Psoas muscle (tissue), 8 donors: Measurements from ENCODE around the gene RASL11A. TPM values are rescaled to one million over a fixed set of nuclear protein-coding genes. Genes with fewer than 3 reads are reported as not detected.
"Not testable (repeated sequence)": the region's sequence is repeated elsewhere in the genome, so short reads cannot be mapped to it uniquely, and the experiment has no call there.

Source experiments
- ATAC-seq, 4 donors: fragments of 200-7000 bp; cut with Tn5 transposase; one replicate each; pipeline ENCODE4 v1.9.1; 2020; ENCODE audit warnings: moderate library complexity in 3 of 4, mild to moderate bottlenecking in 2 of 4
- DNase-seq, 2 donors: peaks; one replicate each; pipeline ENCODE4 v3.0.0-alpha.2; 2020
- H3K27ac ChIP-seq: fragments of 200-600 bp; one replicate; pipeline ENCODE4 v1.8.0; 2022
- H3K27me3 ChIP-seq, 3 donors: fragments of 200-600 bp in 1 of 3; one replicate each; pipeline versions ENCODE4 v1.6.1 to v1.8.0; 2013 to 2022; ENCODE audit warnings: low read length in 2 of 3, mild to moderate bottlenecking in 2 of 3, moderate library complexity in 1 of 3; ENCODE audit not compliant: insufficient read depth in 3 of 3
- H3K36me3 ChIP-seq, 2 donors: fragments of 200-600 bp in 1 of 2; one replicate each; pipeline versions ENCODE4 v1.6.1 to v1.8.0; 2013 to 2022; ENCODE audit warnings: low read depth in 1 of 2, mild to moderate bottlenecking in 1 of 2, moderate library complexity in 1 of 2; ENCODE audit not compliant: insufficient read depth in 1 of 2
- H3K4me1 ChIP-seq: fragments of 200-600 bp; one replicate; pipeline ENCODE4 v1.8.0; 2022
- H3K4me3 ChIP-seq: fragments of 200-600 bp; one replicate; pipeline ENCODE4 v1.8.0; 2022; ENCODE audit warnings: mild to moderate bottlenecking
- H3K9me3 ChIP-seq: fragments of 200-600 bp; one replicate; pipeline ENCODE4 v1.8.0; 2022
- WGBS, 3 donors: extraction: QIAGEN DNeasy Blood & Tissue Kit; methylation state at CpG; one replicate each; pipeline versions ENCODE4 v1.1.6 to v1.1.7; 2013; 5-methylcytosine and 5-hydroxymethylcytosine counted together
- intact Hi-C, 2 donors: fragments of 100-400 bp; cut with DNase I; formaldehyde crosslinking; loops; one replicate each; pipeline versions ENCODE4 v1.11.0 to v1.14.2; 2022
- polyA plus RNA-seq, 3 donors: library from polyadenylated mRNA; stranded (reverse); fragments of 200-250 nt; gene quantifications; one replicate each; pipeline ENCODE4 v1.2.3, GENCODE V29; 2013
- total RNA-seq, 4 donors: library from RNA; stranded (reverse); fragmentation: NEBNext Ultra II Directional in 2 of 4; extraction: Animal tissue kit (Norgen Biotek cat#: 25700) in 2 of 4; gene quantifications; one replicate each; pipeline versions ENCODE4 v1.2.1 to v1.2.4, GENCODE V29; 2021 to 2023
- TF ChIP-seq, protein P1 (sequence below): fragments of 200-600 bp; IDR thresholded peaks from one replicate; pipeline ENCODE4 v1.8.0; 2022; ENCODE audit warnings: antibody characterized with exemption
- donor health status: healthy with polysubstance abuse.
- donor health status: DM: no; HTN: no; CAD: no; lungs with moderate emphysema.
- donor health status: Bipolar disorder and iron deficiency.
- donor health status: healthy.
- donor health status: DM: yes; HTN: yes; CAD: no.
- donor health status: DM: no; HTN: no; CAD: no.
- donor health status: DM: no; HTN: no; CAD: no.
- donor health status: DM: yes; HTN: yes; CAD: no.

Gene RASL11A
- total and polyA plus RNA-seq, 7 donors, result 2.3 to 6.4 (median 3.3) TPM

DNA sequence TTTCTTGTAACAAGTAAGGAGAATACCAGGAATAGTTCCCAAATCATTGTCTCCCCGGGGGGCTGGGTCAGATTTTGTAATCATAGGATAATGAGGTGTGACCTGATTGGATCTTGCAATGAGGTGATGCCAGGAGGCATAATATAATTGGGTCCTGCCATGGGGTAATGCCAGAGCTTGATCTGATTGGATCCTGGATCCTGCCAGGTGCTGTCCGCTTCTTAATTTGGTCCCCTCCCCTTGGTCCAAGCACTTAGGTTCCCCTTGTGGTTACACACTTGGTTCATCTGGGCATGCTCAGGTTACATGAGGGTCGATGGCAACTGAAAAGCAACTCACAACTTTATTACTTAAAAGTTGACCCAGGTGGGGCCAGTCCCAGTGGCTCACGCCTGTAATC lies 20.1 kb downstream of the RASL11A start:
- no peaks in the 10 kb centered on the region for H3K36me3 ChIP-seq
- no peaks in the 10 kb centered on the region for H3K4me1 ChIP-seq
- ATAC-seq, result no peak
- peaks cover 0 to 7% (median 0%) of the 10 kb centered on the region in 3 donors for H3K27me3 ChIP-seq
- 70 to 72% (median 71%) methylated on average over 4 of the region's 4 CpGs for WGBS, 3 donors
- no peak for DNase-seq
- H3K9me3 ChIP-seq, result no peaks in the 10 kb centered on the region
- intact Hi-C loops, result no loop called here
- H3K4me3 ChIP-seq, result no peak overlapping the region
- TF ChIP-seq, protein P1, sequence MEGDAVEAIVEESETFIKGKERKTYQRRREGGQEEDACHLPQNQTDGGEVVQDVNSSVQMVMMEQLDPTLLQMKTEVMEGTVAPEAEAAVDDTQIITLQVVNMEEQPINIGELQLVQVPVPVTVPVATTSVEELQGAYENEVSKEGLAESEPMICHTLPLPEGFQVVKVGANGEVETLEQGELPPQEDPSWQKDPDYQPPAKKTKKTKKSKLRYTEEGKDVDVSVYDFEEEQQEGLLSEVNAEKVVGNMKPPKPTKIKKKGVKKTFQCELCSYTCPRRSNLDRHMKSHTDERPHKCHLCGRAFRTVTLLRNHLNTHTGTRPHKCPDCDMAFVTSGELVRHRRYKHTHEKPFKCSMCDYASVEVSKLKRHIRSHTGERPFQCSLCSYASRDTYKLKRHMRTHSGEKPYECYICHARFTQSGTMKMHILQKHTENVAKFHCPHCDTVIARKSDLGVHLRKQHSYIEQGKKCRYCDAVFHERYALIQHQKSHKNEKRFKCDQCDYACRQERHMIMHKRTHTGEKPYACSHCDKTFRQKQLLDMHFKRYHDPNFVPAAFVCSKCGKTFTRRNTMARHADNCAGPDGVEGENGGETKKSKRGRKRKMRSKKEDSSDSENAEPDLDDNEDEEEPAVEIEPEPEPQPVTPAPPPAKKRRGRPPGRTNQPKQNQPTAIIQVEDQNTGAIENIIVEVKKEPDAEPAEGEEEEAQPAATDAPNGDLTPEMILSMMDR, result no peak
- H3K27ac ChIP-seq, result no peak overlapping the region

DNA sequence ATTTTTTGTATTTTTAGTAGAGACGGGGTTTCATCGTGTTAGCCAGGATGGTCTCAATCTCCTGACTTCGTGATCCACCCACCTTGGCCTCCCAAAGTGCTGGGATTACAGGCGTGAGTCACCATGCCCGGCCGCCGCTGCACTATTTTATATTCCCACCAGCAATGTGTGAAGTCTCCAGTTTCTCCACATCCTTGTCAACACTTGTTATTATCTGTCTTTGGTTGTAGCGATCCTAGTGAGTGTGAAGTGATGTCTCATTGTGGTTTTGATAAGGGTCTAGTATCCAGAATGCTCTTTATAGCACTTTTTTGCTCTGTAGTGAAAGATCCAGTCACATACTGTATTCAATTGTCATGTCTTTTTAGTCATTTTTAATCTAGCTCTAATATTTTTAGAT lies 21.3 kb downstream of the RASL11A start:
- H3K4me1 ChIP-seq, H3K27ac ChIP-seq, intact Hi-C loops, H3K36me3 ChIP-seq, H3K9me3 ChIP-seq, DNase-seq, H3K4me3 ChIP-seq, ATAC-seq: not testable (repeated sequence)
- peaks cover 0 to 11% (median 0%) of the 10 kb centered on the region in 3 donors for H3K27me3 ChIP-seq
- WGBS, 3 donors, result 92 to 95% (median 92%) methylated on average over 5 to 8 of the region's 8 CpGs

GRCh38 chr13:27293076-27293691 lies 22.6 kb downstream of the RASL11A start:
- TF ChIP-seq, protein P1, result no peak
- WGBS, 3 donors, result 56 to 62% (median 59%) methylated on average over 8 of the region's 8 CpGs
- no peak for DNase-seq
- no peaks in the 10 kb centered on the region for H3K36me3 ChIP-seq
- peaks cover 0 to 11% (median 0%) of the 10 kb centered on the region in 3 donors for H3K27me3 ChIP-seq
- intact Hi-C loops, result no loop called here
- no peak for ATAC-seq
- H3K27ac ChIP-seq, result no peak overlapping the region
- H3K4me3 ChIP-seq, result no peak overlapping the region
- no peaks in the 10 kb centered on the region for H3K9me3 ChIP-seq
- no peaks in the 10 kb centered on the region for H3K4me1 ChIP-seq

- H3K27me3 ChIP-seq, result peaks cover 0 to 12% (median 0%) of the 10 kb centered on the region in 3 donors
- TF ChIP-seq, protein P1, result no peak
- H3K27ac ChIP-seq, result no peak overlapping the region
- H3K4me3 ChIP-seq, result no peak overlapping the region
- intact Hi-C loops, result no loop called here
- no peaks in the 10 kb centered on the region for H3K9me3 ChIP-seq
- no peaks in the 10 kb centered on the region for H3K4me1 ChIP-seq
- no peaks in the 10 kb centered on the region for H3K36me3 ChIP-seq
- no peak for DNase-seq
- no peak for ATAC-seq
- 64 to 70% (median 69%) methylated on average over 4 of the region's 4 CpGs for WGBS, 3 donors
Measured at GRCh38 chr13:27293873-27294515, 23.4 kb downstream of the RASL11A start.

- WGBS, 3 donors, result 80 to 86% (median 82%) methylated on average over 7 of the region's 7 CpGs
- TF ChIP-seq, protein P1, result no peak
- H3K9me3 ChIP-seq, result no peaks in the 10 kb centered on the region
- intact Hi-C loops, result no loop called here
- H3K27me3 ChIP-seq, result peaks cover 0 to 23% (median 0%) of the 10 kb centered on the region in 3 donors
- H3K27ac ChIP-seq, result no peak overlapping the region
- DNase-seq, result no peak
- H3K4me1 ChIP-seq, result no peaks in the 10 kb centered on the region
- H3K36me3 ChIP-seq, result no peaks in the 10 kb centered on the region
- ATAC-seq, result no peak
- no peak overlapping the region for H3K4me3 ChIP-seq
Measured at GRCh38 chr13:27295096-27295495, 24.5 kb downstream of the RASL11A start.
